Measurements from ENCODE around the gene DDX56.

The DDX56 gene, protein sequence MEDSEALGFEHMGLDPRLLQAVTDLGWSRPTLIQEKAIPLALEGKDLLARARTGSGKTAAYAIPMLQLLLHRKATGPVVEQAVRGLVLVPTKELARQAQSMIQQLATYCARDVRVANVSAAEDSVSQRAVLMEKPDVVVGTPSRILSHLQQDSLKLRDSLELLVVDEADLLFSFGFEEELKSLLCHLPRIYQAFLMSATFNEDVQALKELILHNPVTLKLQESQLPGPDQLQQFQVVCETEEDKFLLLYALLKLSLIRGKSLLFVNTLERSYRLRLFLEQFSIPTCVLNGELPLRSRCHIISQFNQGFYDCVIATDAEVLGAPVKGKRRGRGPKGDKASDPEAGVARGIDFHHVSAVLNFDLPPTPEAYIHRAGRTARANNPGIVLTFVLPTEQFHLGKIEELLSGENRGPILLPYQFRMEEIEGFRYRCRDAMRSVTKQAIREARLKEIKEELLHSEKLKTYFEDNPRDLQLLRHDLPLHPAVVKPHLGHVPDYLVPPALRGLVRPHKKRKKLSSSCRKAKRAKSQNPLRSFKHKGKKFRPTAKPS

DNA sequence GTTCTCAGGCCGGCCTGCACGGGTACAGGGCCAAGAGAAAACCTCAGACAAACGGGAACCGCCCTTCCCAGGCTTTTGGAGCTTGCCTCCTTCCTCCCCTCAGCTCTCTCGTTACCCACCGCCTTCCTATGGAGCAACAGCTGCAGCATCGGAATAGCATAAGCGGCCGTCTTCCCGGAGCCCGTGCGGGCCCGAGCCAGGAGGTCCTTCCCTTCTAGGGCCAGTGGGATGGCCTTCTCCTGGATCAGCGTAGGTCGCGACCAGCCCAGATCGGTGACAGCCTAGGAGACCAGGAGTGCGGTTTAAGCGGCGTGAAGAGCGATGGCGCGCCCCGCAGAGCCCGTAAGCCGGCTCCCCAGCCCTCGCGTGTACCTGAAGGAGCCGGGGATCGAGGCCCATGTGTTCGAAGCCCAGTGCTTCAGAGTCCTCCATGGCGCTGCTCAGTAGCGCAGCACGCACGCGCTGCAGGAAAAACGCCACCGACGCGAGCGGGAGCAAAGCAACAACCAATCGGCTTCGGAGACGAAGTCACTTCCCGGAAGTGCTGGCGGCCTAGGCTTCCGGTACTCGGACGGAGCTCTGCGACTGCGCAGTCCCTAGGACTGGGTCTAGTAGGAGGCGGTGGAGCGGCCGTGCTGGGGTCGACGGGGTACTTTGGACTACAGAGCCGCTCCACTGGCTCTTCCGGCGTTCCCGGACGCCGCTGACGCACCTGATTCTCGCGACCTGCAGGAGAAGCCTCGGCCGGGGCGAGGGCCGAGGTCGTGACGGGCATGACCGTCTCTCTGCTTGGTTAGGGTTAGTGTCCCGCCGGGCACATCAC lies at the start of gene DDX56:
Gene DDX56 (minus strand): TSS at position 445 of the 823 bp plus-strand sequence. CDS start 13 bp downstream, at position 432.
- TF ChIP-seq, protein P1, sequence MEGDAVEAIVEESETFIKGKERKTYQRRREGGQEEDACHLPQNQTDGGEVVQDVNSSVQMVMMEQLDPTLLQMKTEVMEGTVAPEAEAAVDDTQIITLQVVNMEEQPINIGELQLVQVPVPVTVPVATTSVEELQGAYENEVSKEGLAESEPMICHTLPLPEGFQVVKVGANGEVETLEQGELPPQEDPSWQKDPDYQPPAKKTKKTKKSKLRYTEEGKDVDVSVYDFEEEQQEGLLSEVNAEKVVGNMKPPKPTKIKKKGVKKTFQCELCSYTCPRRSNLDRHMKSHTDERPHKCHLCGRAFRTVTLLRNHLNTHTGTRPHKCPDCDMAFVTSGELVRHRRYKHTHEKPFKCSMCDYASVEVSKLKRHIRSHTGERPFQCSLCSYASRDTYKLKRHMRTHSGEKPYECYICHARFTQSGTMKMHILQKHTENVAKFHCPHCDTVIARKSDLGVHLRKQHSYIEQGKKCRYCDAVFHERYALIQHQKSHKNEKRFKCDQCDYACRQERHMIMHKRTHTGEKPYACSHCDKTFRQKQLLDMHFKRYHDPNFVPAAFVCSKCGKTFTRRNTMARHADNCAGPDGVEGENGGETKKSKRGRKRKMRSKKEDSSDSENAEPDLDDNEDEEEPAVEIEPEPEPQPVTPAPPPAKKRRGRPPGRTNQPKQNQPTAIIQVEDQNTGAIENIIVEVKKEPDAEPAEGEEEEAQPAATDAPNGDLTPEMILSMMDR (conservative IDR thresholded peaks at IDR 0.05; ENCODE audit: control insufficient read depth, insufficient read depth, low read depth, low read length) = no peak
- DNase-seq (ENCODE audit: low read depth) = peak; percentile 91
- H3K4me3 ChIP-seq (ENCODE audit: control insufficient read depth, low read depth, low read length) = peak within 1 kb of the TSS; percentile 94

DNA sequence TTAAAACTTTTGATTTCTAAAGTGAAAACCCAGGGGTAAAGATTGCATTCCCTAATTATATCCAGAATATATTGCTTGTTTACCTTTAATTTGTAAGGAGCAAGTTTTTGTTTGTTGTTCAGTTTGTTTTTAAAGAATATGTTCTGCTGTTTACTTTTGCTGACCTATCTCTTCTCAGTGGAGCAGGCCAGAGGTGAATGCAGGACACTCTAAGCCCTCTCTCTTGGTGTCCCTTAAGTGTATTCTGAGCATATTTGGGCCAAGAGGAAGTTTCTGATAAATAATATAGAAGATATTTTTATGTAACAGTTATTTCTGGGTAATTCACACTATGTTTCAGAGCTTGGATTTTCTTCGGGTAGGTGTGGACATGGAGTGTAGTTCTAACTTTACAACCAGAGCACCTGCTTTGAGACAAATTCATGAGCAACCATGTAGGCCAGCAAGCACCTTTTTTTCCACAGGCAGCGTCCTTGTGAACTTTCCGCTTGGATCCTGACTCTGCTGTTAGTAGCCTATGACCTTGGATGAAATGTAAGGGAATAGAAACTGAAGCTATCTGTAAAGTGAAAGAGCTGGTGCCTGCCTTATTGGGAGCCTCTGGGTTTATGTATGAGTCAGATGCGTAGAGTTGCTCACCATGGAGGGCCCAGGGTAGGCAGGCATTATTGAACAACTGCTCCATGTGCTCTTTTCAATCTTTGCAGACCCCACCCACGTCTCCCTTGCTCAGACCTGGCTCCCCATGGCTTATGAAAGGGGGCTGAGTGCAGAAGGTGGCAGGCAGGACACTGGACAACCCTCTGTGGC lies 48.8 kb upstream of the DDX56 start:
- no peak overlapping the region for H3K4me3 ChIP-seq (ENCODE audit: control insufficient read depth, low read depth, low read length)
- DNase-seq (ENCODE audit: low read depth) = no peak
- TF ChIP-seq, protein P1 (conservative IDR thresholded peaks at IDR 0.05; ENCODE audit: control insufficient read depth, insufficient read depth, low read depth, low read length) = no peak

DNA sequence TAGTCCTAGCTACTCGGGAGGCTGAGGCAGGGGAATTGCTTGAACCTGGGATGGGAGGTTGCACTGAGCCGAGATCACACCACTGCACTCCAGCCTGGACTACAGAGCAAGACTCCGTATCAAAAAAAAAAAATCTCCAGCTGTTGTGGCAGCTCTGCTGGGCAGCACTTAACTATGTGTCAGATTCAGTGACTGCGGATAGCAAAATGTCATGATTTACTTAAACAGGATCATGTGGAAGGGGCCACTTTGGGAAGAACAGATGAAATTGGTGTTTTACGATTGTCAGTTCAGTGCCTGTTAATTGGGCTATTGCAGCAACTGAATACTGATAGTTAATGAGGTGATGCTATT lies 48.0 kb upstream of the DDX56 start:
- H3K4me3 ChIP-seq (ENCODE audit: control insufficient read depth, low read depth, low read length) = no peak overlapping the region
- DNase-seq (ENCODE audit: low read depth) = no peak
- TF ChIP-seq, protein P1 (conservative IDR thresholded peaks at IDR 0.05; ENCODE audit: control insufficient read depth, insufficient read depth, low read depth, low read length) = no peak

DNA sequence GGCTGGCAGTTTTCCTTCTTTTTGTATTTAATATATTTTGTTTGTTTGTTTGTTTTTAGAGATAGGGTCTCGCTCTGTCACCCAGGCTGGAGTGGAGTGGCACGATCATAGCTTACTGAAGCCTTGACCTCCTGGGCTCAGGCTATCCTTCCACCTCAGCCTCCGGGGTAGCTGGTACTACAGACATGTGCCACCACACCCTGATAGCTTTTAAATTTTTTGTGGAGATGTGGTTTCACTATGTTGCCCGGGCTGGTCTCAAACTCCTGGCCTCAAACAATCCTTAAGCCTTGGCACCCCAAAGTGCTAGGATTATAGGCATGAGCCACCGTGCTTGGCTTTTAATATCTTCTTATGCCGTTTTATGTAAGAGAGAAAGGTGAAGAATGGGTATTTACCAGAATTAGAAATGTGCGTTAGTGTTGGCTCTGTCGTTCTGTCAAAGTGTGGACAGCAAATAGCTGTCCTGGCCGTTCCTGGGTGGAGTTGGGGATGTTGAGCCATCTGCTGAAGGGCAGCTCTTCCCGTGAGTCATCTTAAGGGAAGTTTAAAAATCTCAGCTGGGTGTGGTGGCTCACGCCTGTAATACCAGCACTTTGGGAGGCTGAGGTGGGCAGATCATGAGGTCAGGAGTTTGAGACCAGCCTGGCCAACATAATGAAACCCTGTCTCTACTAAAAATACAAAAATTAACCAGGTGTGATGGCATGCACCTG lies 47.5 kb upstream of the DDX56 start:
- TF ChIP-seq, protein P1 (conservative IDR thresholded peaks at IDR 0.05; ENCODE audit: control insufficient read depth, insufficient read depth, low read depth, low read length) = no peak
- DNase-seq (ENCODE audit: low read depth) = peak; percentile 72

DNA sequence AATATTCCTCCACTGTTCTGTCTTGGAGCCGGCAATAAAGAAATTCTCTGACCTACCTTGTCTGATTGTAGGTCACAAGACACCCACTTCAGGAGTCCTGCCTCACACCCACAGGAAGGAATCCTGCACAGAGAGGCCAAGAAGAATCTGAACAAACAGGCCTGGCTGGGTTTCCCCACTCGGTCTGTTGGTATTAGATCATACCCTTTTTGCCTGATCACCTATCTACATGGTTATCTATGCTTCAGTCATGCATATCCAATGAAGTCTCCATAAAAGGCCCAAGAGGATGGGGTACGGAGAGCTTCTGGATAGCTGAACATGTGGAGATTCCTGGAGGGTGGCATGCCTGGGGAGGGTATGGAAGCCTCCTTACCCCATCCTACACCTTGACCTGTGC lies 45.0 kb upstream of the DDX56 start:
- no peak overlapping the region for H3K4me3 ChIP-seq (ENCODE audit: control insufficient read depth, low read depth, low read length)
- TF ChIP-seq, protein P1 (conservative IDR thresholded peaks at IDR 0.05; ENCODE audit: control insufficient read depth, insufficient read depth, low read depth, low read length) = no peak
- no peak for DNase-seq (ENCODE audit: low read depth)

More for the DNA sequence above, 47.5 kb upstream of the DDX56 start:
- no peak overlapping the region for H3K4me3 ChIP-seq (ENCODE audit: control insufficient read depth, low read depth, low read length)

Data from fibroblast of mammary gland (primary cell).